DMS53 (cell line): Measurements from ENCODE around the gene NPAS3.

Experiments used
- DNase-seq: peaks from one replicate; lab custom pipeline; 2025; lab: John Stamatoyannopoulos, UW

NPAS3 gene

GRCh38 chr14:33317675-33318074 lies 379.0 kb downstream of the NPAS3 start:
- DNase-seq = no peak

DNA sequence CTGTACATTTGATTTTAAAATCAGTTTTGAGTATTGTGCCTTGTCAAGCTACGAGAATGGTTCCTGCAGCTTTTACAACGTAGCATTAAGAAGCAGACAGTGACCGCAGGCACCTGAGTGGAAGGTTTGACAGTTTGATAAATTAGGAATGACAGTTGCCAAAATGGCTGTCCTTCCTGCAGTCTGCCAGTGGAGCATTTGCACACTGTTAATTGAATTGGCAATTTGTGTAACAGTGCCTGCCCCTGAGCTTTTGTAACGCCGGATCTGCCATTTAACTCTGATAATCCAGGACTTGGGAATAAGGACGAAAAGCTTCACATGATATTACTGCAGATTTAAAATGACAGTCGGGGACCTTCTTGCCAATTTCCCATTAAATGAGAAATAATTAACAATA lies 385.3 kb downstream of the NPAS3 start:
- DNase-seq = no peak

GRCh38 chr14:33331176-33331949 lies 392.7 kb downstream of the NPAS3 start:
- DNase-seq = no peak

GRCh38 chr14:33332497-33332896 lies 393.8 kb downstream of the NPAS3 start:
- no peak for DNase-seq

GRCh38 chr14:33335366-33335765 lies 396.7 kb downstream of the NPAS3 start:
- DNase-seq = no peak

- no peak for DNase-seq
Measured at GRCh38 chr14:33342299-33342974, 403.8 kb downstream of the NPAS3 start.

DNA sequence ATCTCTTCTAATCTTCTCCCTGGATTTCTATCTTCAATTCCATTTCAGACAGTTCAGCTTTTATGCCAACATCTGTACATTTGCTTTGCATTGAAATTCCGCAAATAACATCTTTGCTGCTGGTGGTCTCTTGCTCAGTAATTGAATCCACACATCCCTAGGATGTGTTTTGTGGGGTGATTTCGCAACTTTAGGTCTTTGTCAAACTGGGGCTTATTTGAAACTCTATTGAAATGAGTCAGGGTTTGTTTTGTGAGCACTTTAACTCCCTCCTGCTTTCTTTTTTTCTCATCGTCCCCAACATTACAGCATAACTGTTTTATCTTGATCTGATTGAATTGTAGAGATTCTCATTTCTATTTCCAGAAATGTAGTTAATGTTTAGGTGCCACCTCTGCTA lies 404.3 kb downstream of the NPAS3 start:
- no peak for DNase-seq

DNA sequence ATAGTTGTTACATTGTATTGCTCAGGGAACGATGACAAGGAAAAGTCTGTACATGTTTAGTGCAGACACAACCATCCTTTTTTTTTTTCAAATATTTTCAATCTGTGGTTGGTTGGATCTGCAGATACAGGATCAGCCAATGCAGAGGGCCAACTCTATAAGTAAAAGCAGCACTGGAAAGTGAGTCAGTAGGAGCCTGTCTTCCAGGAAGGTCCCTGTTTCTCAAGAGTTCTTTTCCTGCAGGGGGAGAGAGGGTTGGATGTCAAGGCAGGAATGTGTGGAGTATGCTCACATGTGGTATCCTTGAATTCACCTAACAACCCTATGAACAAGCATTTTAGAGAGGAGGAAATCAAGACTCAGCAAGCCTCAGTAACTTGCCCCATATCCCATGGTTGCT lies 409.1 kb downstream of the NPAS3 start:
- DNase-seq = no peak

DNA sequence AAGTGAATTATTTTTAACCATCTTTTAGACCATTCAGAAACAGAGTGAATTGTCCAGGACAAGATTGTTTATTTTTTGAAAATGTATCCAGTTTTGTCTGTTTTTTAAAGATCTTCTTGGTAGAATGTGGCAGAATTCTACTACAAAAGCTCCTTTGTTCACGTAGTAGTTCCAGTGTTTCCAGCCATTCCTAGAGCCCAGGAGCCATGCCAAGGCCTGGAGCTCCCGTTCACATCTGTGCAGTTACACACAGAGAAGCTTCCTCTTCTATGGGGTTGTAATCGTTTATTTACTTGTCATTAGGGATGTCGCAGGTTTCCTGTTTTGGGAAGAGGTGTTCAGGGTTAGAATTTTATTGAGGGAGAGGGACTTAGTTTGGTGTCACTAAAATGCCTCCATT lies 409.8 kb downstream of the NPAS3 start:
- DNase-seq = no peak

DNA sequence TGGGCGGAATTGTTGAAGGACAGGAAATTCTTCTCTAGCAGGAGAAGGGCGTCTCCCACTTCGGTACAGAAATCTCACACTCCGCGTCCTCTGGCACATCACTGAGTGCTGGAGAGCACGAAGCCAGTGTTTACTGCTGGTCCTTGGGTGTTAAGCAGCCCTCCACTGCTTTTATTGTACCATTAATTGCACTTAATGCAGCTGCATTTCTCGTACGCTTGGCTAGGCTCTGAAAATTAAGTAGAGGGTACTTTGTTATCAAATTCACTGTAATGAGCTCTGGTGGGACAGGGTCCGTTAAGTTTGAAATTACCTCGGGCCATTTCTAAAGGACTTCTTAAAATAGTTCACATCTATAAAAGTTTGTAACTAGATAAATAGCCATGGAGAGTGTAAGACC lies 411.2 kb downstream of the NPAS3 start:
- DNase-seq = peak; percentile 2

DNA sequence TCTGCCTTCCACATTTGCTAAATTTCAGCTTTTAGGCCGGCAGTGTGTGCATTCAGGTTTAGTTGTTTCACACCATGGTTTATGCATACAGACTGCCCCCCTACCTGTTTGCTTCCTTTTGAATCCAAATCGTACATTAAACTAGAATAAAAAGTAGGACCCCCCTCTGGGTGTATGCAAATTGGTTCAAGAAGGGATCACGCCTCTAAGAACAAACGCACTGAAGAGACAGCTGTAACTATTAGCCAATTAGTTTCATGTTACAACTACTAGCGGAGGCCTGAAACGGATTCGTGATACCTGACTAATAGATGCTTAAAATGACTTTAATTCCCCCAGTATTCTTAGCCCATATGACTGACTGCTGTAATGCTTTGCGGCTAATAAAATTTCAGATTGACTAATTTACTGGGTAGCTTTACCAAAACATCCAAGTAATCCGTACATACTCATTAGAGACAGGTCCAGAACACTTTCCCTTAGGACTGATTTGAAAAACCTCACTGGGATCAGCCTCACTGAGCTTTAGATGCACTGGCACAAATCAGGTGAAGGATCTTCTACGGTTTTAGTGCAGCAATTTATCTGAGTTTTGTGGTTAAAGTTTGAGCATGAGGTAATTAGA lies 411.8 kb downstream of the NPAS3 start:
- no peak for DNase-seq

DNA sequence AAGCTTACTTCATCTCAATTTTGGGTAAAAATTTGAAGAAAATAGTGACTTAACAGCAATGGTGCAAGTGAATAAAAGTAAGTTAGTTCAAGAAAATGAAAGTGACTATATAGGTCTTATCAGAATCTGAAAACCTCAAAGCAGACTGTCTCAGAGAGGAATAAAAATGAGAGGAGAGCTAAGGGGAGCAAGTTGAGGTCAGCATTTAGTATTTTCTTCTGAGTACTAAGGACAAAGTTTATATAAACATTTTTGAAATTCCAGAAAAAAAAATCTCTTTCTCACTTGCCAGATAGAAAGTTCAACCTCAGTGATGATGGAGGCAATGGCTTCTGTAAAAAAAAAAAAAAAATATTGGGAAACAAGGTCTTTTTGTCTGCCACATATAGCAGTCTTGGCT lies 414.1 kb downstream of the NPAS3 start:
- no peak for DNase-seq

DNA sequence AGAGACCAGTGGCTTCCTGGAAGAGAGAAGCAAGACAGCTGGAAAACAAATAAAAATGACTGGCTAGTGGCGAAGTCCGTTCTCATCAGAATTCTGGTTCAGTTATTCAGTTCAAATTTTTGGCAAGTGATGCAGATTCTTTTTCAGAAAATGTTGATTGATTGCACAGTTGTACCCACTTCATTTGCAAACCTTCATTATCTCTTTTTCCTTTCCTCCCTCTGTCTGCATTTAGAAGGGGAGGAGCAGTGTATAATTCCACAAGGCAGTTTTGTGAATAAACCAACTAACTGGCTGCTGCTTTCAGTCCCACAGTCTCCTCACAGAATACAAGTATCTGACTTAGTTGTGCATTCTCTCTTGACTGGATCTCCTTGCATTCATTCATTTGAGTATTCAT lies 417.5 kb downstream of the NPAS3 start:
- no peak for DNase-seq

DNA sequence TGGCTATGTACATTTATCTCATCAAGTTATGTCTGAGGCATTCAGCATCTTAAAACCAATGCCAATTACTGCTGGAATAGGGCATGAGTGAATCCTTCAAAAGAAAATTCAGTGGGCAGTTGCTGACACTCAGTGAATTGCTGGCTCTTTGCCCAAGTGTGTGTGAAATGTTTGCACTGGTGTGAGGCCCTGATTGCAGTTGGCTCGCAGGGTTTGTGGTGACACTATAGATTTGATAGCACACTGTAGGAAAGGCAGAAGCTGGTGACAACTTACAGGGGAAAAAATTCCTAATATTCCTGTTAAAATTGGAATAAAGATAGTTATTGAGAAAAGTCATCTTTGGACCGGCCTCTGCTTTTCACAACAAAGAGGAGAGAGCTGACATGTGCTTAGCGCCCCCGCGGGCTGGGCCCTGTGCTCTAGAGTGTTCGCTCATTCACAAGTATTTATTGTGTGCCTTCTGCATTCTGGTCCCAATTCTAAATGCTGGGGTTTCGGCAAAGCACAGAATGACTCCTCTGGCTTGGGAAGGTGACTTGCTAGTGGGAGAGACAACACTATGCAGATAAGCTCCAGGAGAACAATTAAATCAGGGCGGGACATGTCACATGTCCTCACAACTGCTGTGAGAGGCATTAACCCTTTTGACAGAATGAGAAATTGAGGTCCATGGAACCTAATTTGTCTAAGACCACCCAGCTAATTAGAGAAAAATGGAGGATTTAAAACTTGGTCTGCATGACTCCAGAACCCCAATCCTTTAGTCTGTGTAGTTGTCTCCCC lies 418.7 kb downstream of the NPAS3 start:
- DNase-seq = peak; percentile 30

- DNase-seq = no peak
Measured at GRCh38 chr14:33359288-33359881, 420.7 kb downstream of the NPAS3 start.

DNA sequence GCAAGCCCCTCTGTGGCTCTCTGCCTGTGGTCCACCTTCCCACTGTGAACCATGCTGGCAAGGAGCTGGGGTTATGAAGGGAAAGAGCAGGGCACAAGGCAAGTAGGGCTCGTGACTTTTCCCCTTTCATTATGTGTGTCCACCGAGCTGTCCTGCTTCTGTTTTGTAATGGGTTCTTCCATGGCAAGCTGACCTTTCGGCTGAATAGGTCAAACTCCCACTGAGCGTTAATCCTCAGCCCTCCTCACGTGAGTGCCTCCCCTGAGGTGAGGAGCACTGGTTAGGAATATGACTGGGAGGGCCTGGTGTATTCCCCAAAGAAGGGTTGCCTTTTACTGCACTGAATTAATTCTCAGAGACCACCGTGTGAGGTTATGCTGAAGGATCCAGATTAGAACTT lies 424.3 kb downstream of the NPAS3 start:
- no peak for DNase-seq

DNA sequence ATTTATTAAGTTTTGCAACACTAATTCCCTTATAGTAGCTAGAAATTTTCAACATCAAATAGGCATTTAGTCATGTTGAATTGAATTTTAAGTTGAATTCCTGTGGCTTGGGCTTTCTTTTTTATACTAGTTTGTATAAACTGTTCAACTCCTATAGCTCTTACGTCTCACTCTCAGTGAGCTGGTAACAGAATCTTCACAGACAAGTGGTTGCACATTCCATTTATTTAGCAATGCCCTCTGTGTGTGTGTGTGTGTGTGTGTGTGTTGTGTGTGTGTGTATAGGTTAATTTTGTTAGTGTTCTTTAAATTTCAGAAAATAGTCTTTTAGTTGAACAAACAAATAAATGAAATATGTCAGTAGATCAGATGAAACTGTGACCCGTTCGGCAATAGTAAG lies 425.0 kb downstream of the NPAS3 start:
- no peak for DNase-seq

DNA sequence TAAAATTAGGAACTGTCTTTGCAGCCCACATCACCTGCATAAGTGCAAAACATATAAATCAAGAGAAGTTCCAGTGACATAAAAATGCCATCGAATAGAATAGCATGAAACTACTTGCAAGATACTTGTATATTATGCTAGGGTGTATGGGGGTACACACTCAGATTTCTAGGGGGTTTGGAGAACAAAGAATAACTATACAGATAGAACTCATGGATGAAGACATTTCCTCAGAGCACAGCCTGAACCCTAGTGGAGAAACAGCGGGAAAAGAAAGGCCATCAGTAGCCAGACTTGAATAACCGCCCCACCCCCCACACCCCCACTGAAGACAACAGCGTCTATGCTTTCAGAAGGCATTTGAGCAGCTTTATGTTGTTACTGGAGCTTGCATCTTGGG lies 425.8 kb downstream of the NPAS3 start:
- no peak for DNase-seq

- DNase-seq = no peak
Measured at GRCh38 chr14:33369041-33369440, 430.4 kb downstream of the NPAS3 start.

GRCh38 chr14:33369972-33370371 lies 431.3 kb downstream of the NPAS3 start:
- no peak for DNase-seq

DNA sequence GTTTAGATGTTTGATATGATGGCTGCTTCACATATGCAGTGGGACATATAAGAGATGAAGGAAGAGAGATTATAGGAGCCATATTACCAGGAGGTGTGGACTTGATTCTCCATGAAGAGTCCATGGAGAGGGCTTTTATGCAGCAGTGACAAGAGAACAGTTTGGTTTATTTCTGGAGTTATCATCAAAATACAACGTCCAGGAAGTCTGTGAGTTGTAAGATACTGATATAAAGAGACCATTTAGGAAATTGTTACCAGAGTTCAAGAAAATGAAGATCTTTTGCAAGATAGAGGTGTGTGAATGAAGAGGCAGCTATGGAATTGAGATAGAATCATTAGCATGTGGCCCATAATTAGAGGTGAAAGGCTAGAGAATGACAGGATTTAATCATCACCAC lies 431.7 kb downstream of the NPAS3 start:
- no peak for DNase-seq

DNA sequence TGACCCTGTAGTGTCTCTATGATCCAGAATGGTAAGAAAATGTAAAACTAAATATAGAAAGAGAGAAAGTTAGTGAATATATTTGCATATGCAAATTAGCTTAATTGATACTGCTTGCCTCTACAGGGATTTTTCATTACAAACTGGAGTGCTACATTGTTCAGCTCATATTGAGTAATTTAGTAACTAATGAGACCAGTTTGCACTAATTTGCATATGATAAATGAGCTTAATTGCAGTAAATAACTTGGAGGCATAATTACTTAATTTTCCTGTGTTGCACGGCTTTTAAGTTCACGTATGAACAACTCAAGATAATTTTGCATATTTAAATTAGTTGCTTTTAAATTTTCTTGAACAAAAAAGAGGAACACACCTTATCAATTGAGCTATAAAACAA lies 436.5 kb downstream of the NPAS3 start:
- no peak for DNase-seq
